Transverse colon (tissue), 4 donors: ENCODE measurements around the gene ANKRD33. TPM values are rescaled to one million over a fixed set of nuclear protein-coding genes. Genes with fewer than 3 reads are reported as not detected.
A peak's percentile ranks its signal among the peaks of the same experiment; 100 is the strongest.

Experiments
- DNase-seq: peaks from one replicate; pipeline ENCODE4 v3.0.0-alpha.2; 2019
- H3K27ac ChIP-seq, 4 donors: fragments of 200-600 bp; sonication (generic); 2 replicates each; pipeline ENCODE4 v1.5.1; 2016 to 2018; ENCODE audit warnings: inconsistent platforms in 4 of 4
- H3K27me3 ChIP-seq: fragments of 200-600 bp; sonication (generic); 2 replicates; pipeline ENCODE4 v1.5.1; 2017; ENCODE audit warnings: inconsistent platforms
- H3K36me3 ChIP-seq, 4 donors: fragments of 200-600 bp; sonication (generic); 2 replicates each; pipeline ENCODE4 v1.5.1; 2017 to 2019; ENCODE audit warnings: inconsistent platforms in 4 of 4
- H3K4me1 ChIP-seq, 4 donors: fragments of 200-600 bp; sonication (generic); 2 replicates each; pipeline ENCODE4 v1.5.1; 2017 to 2020; ENCODE audit warnings: inconsistent platforms in 4 of 4
- H3K4me3 ChIP-seq, 4 donors: fragments of 200-600 bp; sonication (generic); 1 replicate in 1 of 4; 2 replicates in 3 of 4; pipeline versions ENCODE4 v1.5.1 to v1.6.1; 2017 to 2019; ENCODE audit warnings: inconsistent platforms in 4 of 4
- H3K9me3 ChIP-seq, 2 donors: fragments of 200-600 bp; sonication (generic); 2 replicates each; pipeline ENCODE4 v1.5.1; 2017 to 2019; ENCODE audit warnings: inconsistent platforms in 2 of 2
- EP300 ChIP-seq: sonication (generic); formaldehyde crosslinking; IDR thresholded peaks from one replicate; pipeline ENCODE4 v1.6.1; 2017; ENCODE audit warnings: antibody characterized with exemption, low read depth
- POLR2A ChIP-seq: fragments of 450-650 bp; IDR thresholded peaks from one replicate; pipeline ENCODE4 v1.6.1; 2016; ENCODE audit warnings: antibody characterized with exemption, mild to moderate bottlenecking, moderate library complexity
- POLR2AphosphoS5 ChIP-seq, 3 donors: sonication (generic); formaldehyde crosslinking; IDR thresholded peaks; one replicate each; pipeline ENCODE4 v1.6.1; 2016; ENCODE audit warnings: antibody characterized with exemption in 3 of 3
- WGBS, 2 donors: methylation state at CpG; one replicate each; pipeline ENCODE4 v1.1.5; 2018; ENCODE audit warnings: low coverage in 1 of 2; 5-methylcytosine and 5-hydroxymethylcytosine counted together
- in situ Hi-C, 4 donors: fragments of 200-750 bp; cut with MboI; loops; one replicate each; pipeline versions ENCODE4 v1.15.0 to v1.15.1; 2017; ENCODE audit warnings: low sequenced_read_pairs in 3 of 4, low pct_ligation_motif_present in 1 of 4, low pct_unique_long_range_greater_than_20kb in 1 of 4
- intact Hi-C: fragments of 100-400 bp; cut with DNase I; formaldehyde crosslinking; loops from one replicate; pipeline ENCODE4 v1.15.1; 2023; ENCODE audit warnings: low total_unique reads
- total RNA-seq, 4 donors: library from RNA; depleted of rRNA; stranded (reverse); fragments of >200 nt; gene quantifications; one replicate each; pipeline ENCODE4 v1.1.0, GENCODE V29; 2016
- TF ChIP-seq, protein P1 (sequence below), 5 experiments: fragments of 200-600 bp in 3 of 5; fragments of 450-650 bp in 2 of 5; sonication (generic) in 3 of 5; IDR thresholded peaks; 1 replicate in 2 of 5; 2 replicates in 3 of 5; pipeline ENCODE4 v1.5.1; 2016 to 2017; ENCODE audit warnings: antibody characterized with exemption in 5 of 5, inconsistent platforms in 3 of 5, mild to moderate bottlenecking in 2 of 5, moderate library complexity in 1 of 5

The ANKRD33 gene
- total RNA-seq, 4 donors from 2014 or later = not detected

DNA sequence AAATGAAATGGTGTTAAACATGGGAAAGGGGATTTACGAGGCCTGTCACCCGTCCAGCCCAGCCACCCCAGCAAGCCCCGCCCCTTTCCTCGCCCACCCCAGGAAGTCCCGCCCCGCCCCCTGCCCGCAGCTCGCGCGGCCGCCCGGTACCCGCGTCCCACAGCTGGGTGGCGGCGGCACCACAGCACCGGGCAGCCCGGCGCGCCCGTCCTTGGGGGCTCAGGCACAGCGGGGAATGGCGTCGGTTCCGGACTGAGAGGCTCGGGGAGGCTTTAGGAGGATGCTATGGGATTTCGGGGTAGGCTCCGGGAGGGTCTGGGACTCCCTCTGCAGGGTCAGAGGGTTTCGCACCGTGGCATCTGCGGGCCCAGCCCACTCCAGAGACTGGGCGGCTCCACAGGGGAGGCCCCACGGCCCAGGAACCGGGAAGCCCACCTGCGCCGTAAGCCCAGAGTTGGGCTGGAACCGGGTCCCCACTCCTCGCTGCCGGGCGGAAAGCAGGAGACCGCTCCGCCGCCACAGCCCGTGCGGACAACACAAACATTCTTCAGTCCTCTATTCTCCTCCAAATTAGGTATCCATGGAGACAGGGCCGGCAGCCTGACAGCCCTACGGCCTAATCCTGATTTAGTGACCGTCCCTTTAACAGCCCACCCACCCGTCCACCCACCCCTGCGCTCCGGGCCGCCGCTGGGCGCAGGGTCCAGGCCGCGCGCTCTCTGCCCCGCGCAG is 40.8 kb upstream of the ANKRD33 start:
- Histone ChIP-seq H3K4me3 (peak overlapping the region; percentile 28 to 52 (median 37)), H3K9me3 (no peaks in the 10 kb centered on the region), H3K27ac (peak overlapping the region; percentile 0 to 55 (median 35)), H3K4me1 (peaks cover 11 to 23% (median 21%) of the 10 kb centered on the region in 4 donors), H3K27me3 (peaks cover 86% of the 10 kb centered on the region), H3K36me3 (no peaks in the 10 kb centered on the region)
- 0 to 4% methylated on average over 1 to 33 of the region's 59 CpGs for WGBS, 2 donors
- TF ChIP-seq POLR2A (no peak), POLR2AphosphoS5 (IDR thresholded peaks at IDR 0.05) (peak in 1 of 3 donors; percentile 40), EP300 (no peak)
- TF ChIP-seq, protein P1, sequence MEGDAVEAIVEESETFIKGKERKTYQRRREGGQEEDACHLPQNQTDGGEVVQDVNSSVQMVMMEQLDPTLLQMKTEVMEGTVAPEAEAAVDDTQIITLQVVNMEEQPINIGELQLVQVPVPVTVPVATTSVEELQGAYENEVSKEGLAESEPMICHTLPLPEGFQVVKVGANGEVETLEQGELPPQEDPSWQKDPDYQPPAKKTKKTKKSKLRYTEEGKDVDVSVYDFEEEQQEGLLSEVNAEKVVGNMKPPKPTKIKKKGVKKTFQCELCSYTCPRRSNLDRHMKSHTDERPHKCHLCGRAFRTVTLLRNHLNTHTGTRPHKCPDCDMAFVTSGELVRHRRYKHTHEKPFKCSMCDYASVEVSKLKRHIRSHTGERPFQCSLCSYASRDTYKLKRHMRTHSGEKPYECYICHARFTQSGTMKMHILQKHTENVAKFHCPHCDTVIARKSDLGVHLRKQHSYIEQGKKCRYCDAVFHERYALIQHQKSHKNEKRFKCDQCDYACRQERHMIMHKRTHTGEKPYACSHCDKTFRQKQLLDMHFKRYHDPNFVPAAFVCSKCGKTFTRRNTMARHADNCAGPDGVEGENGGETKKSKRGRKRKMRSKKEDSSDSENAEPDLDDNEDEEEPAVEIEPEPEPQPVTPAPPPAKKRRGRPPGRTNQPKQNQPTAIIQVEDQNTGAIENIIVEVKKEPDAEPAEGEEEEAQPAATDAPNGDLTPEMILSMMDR (IDR thresholded peaks at IDR 0.05) = no peak
- peak; percentile 44 for DNase-seq
- intact Hi-C loops (no loop called here), in situ Hi-C loops (no loop called here)

DNA sequence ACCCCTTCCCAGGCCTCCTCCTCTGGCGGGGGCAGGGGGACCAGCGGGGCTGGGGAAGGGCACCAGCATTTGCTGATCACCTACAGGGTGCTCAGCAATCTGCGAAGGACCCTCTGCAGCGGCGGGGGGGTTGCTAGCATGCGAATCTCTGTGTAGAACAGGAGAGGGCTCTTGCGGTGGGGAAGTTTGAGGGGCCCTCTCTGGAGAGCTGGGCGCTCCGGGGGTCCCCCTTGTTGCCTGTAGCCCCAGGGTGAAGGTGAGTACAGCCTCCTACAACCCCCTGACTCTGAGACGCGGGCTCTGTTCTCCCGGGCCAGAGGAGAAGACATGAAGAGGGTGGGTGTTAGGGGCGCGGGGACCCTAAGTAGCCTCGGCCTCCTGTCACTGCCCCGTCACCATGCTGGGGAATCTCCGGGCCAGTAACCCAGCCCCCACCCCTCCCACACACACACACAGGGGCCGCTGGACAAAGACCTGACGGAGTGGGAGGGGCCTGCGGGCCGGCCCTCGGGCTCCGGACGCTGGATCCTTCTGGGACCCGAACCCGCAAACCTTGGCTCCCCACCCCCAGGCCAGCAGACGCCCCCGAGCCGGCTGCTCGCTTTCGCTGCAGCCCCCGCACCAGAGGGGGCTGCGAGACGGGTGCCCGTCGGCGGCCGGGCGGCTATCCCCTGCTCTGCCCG is 40.1 kb upstream of the ANKRD33 start:
- H3K4me1 ChIP-seq = peaks cover 11 to 23% (median 21%) of the 10 kb centered on the region in 4 donors
- H3K4me3 ChIP-seq = peak overlapping the region; percentile 32 to 52 (median 39)
- TF ChIP-seq POLR2AphosphoS5 (IDR thresholded peaks at IDR 0.05) = no peak
- no peak for TF ChIP-seq EP300
- TF ChIP-seq, protein P1 (IDR thresholded peaks at IDR 0.05) = no peak
- no peak for TF ChIP-seq POLR2A
- intact Hi-C loops = no loop called here
- peaks cover 81% of the 10 kb centered on the region for H3K27me3 ChIP-seq
- DNase-seq = no peak
- no peaks in the 10 kb centered on the region for H3K36me3 ChIP-seq
- 2% methylated on average over 27 of the region's 40 CpGs; no CpG with 5 or more reads in 1 of the 2 donors for WGBS, 2 donors
- no peaks in the 10 kb centered on the region for H3K9me3 ChIP-seq
- in situ Hi-C loops = no loop called here
- peak overlapping the region; percentile 14 to 55 (median 44) for H3K27ac ChIP-seq

DNA sequence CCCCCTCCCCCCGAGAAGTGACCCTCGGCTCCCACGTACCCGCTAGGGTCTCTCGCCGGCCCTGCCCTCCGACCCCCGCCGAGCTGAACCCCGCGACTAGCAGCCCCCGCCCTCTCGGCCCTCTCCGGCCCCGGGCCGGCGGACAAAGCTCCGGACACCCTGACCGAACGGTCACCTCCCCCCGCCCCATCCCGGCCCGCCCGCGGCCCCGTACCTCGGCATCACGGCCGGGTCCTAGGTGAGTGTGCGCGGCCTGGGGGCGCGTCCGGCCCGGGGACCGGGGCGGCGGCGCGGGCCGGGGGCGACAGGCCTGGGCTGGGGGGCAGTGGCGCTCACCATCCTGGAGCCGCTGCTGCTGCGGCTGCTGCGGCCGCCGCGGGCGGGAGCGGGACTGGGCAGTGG is 39.6 kb upstream of the ANKRD33 start, which contains the start of gene FIGNL2:
FIGNL2 (minus strand) TSS at position 393 of the 402 bp plus-strand sequence. CDS start 26,305 bp downstream, outside the sequence.
- Histone ChIP-seq H3K4me3 (peak within 1 kb of the TSS; percentile 32 to 52 (median 39)), H3K27ac (peak within 1 kb of the TSS; percentile 14 to 68 (median 44)), H3K36me3 (no peaks in the 10 kb centered on the region), H3K4me1 (peaks cover 11 to 23% (median 21%) of the 10 kb centered on the region in 4 donors), H3K27me3 (peaks cover 81% of the 10 kb centered on the region), H3K9me3 (no peaks in the 10 kb centered on the region)
- intact Hi-C loops = no loop called here
- 1% methylated on average over 25 of the region's 51 CpGs; no CpG with 5 or more reads in 1 of the 2 donors for WGBS, 2 donors
- no peak for DNase-seq
- in situ Hi-C loops = no loop called here
- TF ChIP-seq POLR2AphosphoS5 (IDR thresholded peaks at IDR 0.05) = no peak
- TF ChIP-seq, protein P1 (IDR thresholded peaks at IDR 0.05) = no peak
- no peak for TF ChIP-seq POLR2A
- no peak for TF ChIP-seq EP300
